ENCODE data around the gene TTR.

TTR gene

DNA sequence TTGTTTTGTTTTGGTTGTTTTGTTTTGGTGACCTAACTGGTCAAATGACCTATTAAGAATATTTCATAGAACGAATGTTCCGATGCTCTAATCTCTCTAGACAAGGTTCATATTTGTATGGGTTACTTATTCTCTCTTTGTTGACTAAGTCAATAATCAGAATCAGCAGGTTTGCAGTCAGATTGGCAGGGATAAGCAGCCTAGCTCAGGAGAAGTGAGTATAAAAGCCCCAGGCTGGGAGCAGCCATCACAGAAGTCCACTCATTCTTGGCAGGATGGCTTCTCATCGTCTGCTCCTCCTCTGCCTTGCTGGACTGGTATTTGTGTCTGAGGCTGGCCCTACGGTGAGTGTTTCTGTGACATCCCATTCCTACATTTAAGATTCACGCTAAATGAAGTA, at the start of gene TTR:
Gene TTR (plus strand): TSS at position 250 of the 400 bp plus-strand sequence. CDS start 26 bp downstream, at position 276.
- DNase-seq: no peak

DNA sequence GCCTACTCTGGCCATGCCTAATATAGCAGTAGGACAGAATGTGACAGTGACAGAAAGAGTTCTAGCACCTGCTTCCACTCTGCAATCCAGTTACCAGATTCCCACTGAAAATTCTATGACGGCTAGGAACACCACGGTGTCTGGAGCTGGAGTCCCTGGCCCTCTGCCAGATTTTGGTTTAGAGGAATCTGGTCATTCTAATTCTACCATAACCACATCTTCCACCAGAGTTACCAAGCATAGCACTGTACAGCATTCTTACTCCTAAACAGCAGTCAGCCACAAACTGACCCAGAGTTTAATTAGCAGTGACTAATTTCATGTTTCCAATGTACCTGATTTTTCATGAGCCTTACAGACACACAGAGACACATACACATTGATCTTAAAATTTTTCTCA, 45.2 kb upstream of the TTR start:
- no peak for DNase-seq

GRCh38 chr18:31548853-31549252, 42.8 kb upstream of the TTR start:
- DNase-seq: no peak

GRCh38 chr18:31549416-31549815, 42.3 kb upstream of the TTR start:
- no peak for DNase-seq

- no peak for DNase-seq
Measured at GRCh38 chr18:31551883-31552282, 39.8 kb upstream of the TTR start.

DNA sequence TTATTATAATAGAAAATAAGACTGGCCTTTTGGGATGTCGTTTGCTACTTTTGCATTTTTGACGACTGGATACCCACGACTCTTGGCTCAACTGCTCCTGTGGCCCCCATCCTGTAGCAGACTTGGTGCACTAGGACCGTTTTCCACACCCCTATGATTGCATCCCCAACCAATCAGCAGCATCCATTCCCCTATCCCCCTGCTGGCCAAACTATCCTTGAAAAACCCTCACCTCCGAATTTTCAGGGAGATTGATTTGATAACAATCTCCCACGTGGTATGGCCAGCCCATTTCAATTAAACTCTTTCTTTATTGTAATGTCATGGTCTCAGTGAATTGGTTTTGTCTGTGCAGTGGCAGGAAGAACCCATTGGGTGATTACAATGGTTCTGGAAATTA, 37.9 kb upstream of the TTR start:
- DNase-seq: no peak

DNA sequence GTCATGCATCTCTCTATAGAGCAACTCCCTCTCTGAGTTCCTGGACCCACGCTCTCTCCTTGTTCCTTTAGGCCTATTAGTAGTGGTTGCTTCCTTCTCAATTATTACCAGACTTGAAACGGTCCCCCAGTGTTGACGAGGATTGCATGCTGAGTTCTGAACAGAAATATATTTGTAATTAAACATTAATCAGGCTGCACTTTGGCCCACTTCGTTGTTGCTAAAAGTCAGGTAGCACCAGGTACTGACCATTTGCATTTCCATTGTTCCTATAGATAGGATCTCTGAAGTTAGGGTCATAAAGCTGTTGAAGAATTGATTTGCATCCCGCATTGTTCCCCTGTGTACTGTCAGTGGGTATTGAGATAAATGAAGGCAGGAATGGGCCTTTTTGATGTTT, 36.9 kb upstream of the TTR start:
- no peak for DNase-seq

DNA sequence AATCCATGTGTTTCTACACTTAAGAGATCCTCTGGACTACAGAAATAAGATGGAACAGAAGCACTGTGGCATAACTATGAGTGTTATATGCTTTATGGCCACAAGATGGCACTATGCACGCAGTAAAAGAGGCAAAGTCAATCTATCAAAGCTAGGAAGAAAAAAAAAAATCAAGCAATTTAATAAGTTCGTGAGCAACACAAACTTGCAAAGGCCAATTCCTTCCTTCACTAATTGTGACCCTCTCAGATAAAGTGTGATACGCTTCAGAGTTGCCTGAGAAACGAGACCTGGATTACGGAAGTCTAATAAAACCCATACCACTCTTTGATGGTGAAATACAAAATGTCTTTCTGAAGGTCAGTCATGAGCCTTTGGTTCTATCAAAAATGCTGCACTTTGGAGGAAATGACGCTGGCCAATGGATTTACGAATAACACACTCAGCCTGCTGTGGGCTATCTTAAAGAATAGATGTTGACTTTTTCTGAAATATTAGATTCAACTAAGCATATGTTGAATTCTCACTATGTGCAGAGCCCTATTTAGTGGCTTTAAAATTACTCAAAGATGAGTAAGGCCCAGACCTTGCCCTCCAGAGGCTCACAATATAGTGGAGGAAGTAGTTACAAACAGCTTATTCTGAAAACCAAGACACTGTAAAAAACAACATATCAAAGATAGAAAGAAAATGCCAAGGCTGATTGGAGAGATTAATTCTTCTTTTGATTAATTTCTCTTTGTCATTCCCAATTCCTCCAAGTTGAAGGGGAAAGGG, 35.5 kb upstream of the TTR start:
- DNase-seq: peak in 1 of 2 experiments; percentile 47

DNA sequence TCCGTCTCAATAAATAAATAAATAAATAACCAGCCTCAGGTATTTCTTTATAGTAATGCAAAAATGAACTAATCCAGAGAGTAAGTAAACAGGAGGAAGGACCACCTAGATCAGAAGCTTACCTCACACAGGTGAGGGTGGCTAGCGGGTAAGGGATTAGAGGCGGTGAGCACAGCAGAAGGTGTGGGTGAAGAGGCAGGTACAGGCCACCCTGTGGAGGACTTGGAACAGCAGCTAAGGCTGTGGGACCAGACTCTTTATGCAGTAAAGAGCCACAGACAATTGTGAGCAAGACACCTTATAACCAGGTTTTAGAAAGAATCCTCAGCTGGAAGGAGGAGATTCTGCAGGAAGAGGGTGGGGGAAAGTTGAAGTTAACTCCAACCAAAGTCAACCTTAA, 34.2 kb upstream of the TTR start:
- DNase-seq: no peak

GRCh38 chr18:31558567-31558966, 33.1 kb upstream of the TTR start:
- DNase-seq: no peak

DNA sequence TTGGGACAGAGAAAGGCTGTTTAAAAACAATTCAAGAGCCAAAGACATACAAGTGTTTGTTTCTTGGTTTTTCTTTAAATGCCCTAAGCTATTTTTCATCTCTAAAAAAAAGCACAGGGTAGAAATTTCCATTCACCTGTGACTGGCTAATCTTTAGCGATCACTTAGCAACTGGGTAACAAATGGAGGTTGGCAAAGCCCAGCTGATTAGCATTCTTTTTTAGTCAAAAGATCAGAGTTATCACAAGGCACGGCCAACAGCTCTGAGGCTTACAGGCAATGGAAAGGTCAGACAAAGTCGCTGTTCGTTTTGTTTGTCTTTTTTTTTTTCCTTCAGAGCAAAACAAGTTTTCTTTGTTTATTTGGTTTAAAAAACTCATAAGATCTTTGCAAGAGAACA, 29.0 kb upstream of the TTR start:
- no peak for DNase-seq

DNA sequence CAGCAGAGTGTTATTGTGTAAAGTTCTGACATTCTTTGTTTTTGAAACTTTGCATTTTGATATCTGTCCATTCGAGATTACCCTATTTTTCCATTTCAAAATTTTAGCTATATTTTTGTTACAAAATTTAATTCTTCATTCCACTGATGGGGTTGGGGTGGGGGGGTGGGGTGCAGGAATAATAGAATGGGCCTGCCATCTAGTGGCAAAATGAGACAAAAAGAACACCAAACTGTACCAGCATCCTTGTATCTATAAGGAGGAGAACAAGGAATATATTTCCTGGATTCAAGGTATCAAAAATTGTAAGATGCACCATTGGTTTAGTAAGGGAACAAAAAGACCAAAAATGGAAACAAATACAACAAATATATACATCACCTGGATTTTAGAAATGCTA, 27.9 kb upstream of the TTR start:
- DNase-seq: no peak

DNA sequence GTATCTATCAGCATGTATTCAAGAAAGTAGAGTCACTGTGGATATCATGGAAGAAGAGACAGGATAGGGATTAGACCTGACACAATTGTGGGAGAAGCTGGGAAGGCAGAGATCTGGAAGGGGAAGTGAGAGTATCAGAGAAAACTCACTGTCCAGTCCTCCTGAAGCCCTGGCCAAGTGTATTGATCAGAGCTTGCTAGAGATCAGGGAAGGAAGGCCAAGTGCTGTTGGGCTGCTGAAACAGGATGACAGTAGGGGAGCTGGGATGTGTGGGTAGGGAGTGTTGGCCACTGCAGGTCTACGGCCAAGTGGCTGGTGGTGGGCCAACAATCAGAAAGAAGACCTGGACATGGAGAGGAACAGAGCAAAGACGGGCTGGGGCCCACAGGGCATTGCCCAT, 26.3 kb upstream of the TTR start:
- no peak for DNase-seq

DNA sequence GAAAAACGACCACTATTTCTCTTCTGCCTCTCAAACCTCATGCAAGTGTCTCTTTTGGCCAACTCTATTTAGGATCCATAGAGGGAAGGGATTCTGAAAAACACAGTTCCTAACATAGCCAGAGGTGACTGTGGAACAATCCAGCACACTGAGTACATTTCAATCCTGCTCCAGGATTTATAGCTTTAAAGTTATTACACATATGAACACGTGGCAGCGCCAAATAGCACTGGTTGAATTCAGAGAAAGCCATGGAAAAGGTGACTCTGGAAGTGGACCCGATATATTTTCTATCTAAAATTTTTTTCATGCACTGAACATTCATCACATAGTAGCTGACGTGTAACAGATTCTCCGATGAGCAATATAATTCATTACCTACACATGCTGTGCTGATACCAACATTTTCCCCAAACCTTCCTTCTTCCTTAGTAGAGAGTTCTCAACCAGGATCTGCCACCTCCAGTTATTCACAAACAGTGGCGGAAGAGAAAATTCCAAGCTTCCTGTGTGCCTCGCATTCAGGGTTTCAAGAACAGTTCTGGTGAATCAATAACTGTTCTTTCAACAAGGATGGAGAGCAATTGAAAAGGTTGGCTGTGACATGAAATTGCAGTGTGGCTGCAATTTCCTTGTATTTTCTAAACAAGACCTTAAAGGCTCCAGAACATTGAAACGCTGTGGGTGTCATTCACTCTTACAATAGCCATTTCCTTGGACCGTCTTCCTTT, 25.7 kb upstream of the TTR start:
- no peak for DNase-seq

DNA sequence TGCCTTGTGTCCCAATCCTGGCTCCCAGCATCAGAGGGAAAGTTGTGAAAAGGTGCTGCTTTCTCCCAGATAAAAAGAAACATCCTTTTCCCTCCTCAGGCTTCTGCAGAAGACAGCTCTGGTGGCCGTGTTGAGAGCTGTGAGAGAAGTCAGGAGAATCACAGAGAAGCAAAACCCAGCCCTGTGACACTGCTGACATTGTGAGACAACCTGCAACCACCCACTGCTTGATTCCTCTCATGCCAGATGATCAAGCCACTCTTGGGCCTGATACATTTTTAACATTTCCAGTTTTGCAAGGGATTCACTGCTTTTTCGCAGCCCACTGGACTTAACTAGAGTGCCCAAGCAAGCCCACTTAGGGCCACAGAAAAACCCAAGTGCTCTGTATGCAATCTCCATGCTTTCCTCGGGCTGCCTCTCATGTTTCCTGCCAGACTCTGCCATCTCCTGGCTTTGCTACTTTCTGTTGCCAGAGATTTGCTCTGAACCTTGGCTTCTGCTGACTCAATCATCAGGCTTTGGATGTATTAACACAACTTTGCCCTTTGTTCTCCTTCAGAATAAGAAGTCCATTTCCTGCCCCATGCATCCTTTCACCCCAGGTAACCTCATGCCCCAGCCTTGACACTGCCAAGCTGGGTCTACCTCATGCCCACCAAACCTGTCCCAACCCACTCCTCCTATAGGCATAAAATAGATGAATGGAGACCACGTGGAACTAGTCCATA, 24.9 kb upstream of the TTR start:
- no peak for DNase-seq

DNA sequence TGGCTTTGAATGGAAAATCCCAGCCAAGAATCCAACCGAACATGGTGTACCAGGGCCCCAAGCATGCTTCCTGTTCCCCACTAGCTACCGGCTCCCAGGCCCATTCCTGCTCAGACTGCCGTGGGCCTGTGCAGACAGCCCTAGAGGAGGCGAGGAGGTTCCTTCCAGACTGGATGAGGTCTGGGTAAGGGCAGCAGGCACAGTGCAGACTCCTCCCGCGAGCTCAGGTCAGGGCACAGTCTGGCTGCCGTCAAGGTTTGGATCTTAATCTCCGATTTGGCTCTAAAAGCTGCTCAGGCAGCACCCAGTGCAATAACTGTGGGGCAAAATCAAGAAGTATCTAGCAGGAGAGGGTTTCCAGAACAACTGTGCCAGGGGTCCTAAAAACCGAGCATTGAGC, 19.3 kb upstream of the TTR start:
- DNase-seq: no peak

DNA sequence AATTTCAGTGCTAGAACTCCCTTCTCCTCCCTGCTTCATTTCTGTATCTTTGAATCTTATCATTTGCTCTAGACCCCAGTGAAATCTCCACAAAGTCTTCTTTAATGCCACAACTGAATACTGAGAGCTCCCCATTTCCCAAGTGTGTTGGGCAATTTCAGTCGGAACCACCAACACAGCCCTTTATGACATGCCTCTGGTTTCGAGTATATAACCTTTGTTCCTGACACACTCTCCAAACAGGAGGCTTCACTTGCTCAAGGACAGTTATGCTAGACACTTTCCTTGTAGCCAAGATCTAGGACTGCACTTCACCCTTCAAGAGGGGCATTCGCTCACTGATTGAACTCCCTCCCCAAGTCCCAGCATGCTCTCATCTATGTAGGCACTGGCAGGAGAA, 18.6 kb upstream of the TTR start:
- DNase-seq: no peak

GRCh38 chr18:31574359-31574758, 17.3 kb upstream of the TTR start:
- DNase-seq: no peak

DNA sequence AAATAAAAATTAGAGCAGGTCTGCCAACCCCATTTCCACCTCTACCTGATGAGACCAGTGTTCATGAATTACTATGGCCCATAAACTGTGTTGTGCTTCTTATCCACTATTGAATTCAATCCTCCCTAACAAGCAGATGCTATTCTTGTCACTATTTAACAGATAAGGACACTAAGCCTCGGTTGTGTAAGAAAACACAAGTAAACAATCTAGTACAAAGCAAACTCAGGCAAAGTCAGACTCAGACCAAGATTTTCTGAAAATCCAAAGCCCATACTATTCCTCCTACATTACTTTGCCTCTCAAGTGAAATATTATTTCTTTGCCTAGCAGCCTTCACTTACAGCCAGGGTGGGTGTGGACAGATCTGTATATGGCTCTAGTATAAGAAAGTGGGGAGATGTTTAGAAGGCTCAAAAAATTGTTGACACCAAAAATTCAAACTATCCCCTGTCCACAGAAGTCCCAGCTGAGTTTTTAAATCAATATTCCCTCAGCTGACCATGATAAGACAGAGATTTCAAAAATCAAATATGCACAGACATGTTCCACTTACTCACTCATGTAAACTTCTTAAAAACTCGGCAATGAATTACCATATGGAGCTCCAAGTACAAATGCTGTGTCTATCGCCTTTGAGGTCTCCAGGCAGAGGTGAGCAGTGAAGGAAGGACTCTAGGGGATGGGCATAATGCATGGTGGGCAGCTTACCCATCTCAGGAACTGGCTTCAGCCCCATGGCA, 16.0 kb upstream of the TTR start:
- DNase-seq: no peak

- no peak for DNase-seq
Measured at GRCh38 chr18:31576670-31577069, 15.0 kb upstream of the TTR start.

GRCh38 chr18:31577195-31577594, 14.5 kb upstream of the TTR start:
- DNase-seq: no peak

- DNase-seq: no peak
Measured at GRCh38 chr18:31578126-31578525, 13.6 kb upstream of the TTR start.

- no peak for DNase-seq
Measured at GRCh38 chr18:31579375-31579774, 12.3 kb upstream of the TTR start.
